ENCODE measurements around the gene AIFM1.

AIFM1 gene

GRCh38 chrX:130167040-130167439, 1.4 kb upstream of the AIFM1 start:
- no peak for DNase-seq

- DNase-seq, result no peak
Measured at GRCh38 chrX:130166503-130166777, 799 bp upstream of the AIFM1 start.

GRCh38 chrX:130165181-130165702, 399 bp downstream of the AIFM1 start:
- no peak for DNase-seq

- no peak for DNase-seq
Measured at GRCh38 chrX:130163398-130163797, 2.2 kb downstream of the AIFM1 start.

GRCh38 chrX:130162094-130162735, 3.4 kb downstream of the AIFM1 start:
- no peak for DNase-seq

- DNase-seq, result no peak
Measured at GRCh38 chrX:130159776-130160175, 5.9 kb downstream of the AIFM1 start.

GRCh38 chrX:130158311-130158710, 7.3 kb downstream of the AIFM1 start:
- DNase-seq, result no peak

- no peak for DNase-seq
Measured at GRCh38 chrX:130155564-130155963, 10.1 kb downstream of the AIFM1 start.

- DNase-seq, result peak; percentile 56
Measured at GRCh38 chrX:130147631-130148030, 18.0 kb downstream of the AIFM1 start.

GRCh38 chrX:130145123-130145522, 20.5 kb downstream of the AIFM1 start:
- no peak for DNase-seq

GRCh38 chrX:130144509-130144908, 21.1 kb downstream of the AIFM1 start:
- DNase-seq, result no peak

GRCh38 chrX:130139474-130140201, 26.0 kb downstream of the AIFM1 start:
- DNase-seq, result no peak

- DNase-seq, result no peak
Measured at GRCh38 chrX:130136961-130137360, 28.7 kb downstream of the AIFM1 start.

GRCh38 chrX:130136496-130136895, 29.1 kb downstream of the AIFM1 start:
- DNase-seq, result no peak

- DNase-seq, result no peak
Measured at GRCh38 chrX:130130990-130131389, 34.7 kb downstream of the AIFM1 start.

- no peak for DNase-seq
Measured at GRCh38 chrX:130125091-130125874, 40.4 kb downstream of the AIFM1 start.

GRCh38 chrX:130124577-130124976, 41.1 kb downstream of the AIFM1 start:
- no peak for DNase-seq

- DNase-seq, result no peak
Measured at GRCh38 chrX:130121505-130121800, 44.2 kb downstream of the AIFM1 start.

GRCh38 chrX:130120746-130121504, 44.7 kb downstream of the AIFM1 start:
- DNase-seq, result peak; percentile 81

- no peak for DNase-seq
Measured at GRCh38 chrX:130120321-130120731, 45.3 kb downstream of the AIFM1 start.

GRCh38 chrX:130119312-130119898, 46.2 kb downstream of the AIFM1 start:
- no peak for DNase-seq

GRCh38 chrX:130118441-130119311, 47.0 kb downstream of the AIFM1 start:
- DNase-seq, result no peak
